ENCODE measurements around the gene UBE2C.
"Not testable (repeated sequence)": the region's sequence is repeated elsewhere in the genome, so short reads cannot be mapped to it uniquely, and the experiment has no call there.

The UBE2C gene

GRCh38 chr20:45812157-45813005 is at the start of gene UBE2C:
Gene UBE2C (plus strand): TSS chr20:45812644. CDS start chr20:45812696, 52 bp downstream.
- peak; percentile 94 for FAIRE-seq
- DNase-seq (ENCODE audit: low spot score) = peak; percentile 99

GRCh38 chr20:45764618-45765282 is 47.7 kb upstream of the UBE2C start:
- not testable (repeated sequence) for DNase-seq (ENCODE audit: low spot score); FAIRE-seq

GRCh38 chr20:45765307-45765875 is 47.1 kb upstream of the UBE2C start:
- DNase-seq (ENCODE audit: low spot score) = no peak
- FAIRE-seq = no peak

- DNase-seq (ENCODE audit: low spot score) (no peak), FAIRE-seq (no peak)
Measured at GRCh38 chr20:45765980-45766379, 46.5 kb upstream of the UBE2C start.

GRCh38 chr20:45768479-45768878 is 44.0 kb upstream of the UBE2C start:
- DNase-seq (ENCODE audit: low spot score) (no peak), FAIRE-seq (no peak)

GRCh38 chr20:45771182-45771759 is 41.2 kb upstream of the UBE2C start:
- DNase-seq (ENCODE audit: low spot score) (peak; percentile 69), FAIRE-seq (peak; percentile 73)

- no peak for DNase-seq (ENCODE audit: low spot score)
- no peak for FAIRE-seq
Measured at GRCh38 chr20:45772693-45773092, 39.8 kb upstream of the UBE2C start.

- DNase-seq (ENCODE audit: low spot score) = no peak
- no peak for FAIRE-seq
Measured at GRCh38 chr20:45774945-45775344, 37.5 kb upstream of the UBE2C start.

- no peak for FAIRE-seq
- DNase-seq (ENCODE audit: low spot score) = no peak
Measured at GRCh38 chr20:45775411-45775810, 37.0 kb upstream of the UBE2C start.

- no peak for DNase-seq (ENCODE audit: low spot score)
- no peak for FAIRE-seq
Measured at GRCh38 chr20:45776931-45777330, 35.5 kb upstream of the UBE2C start.

GRCh38 chr20:45779011-45779915 is 33.2 kb upstream of the UBE2C start:
- DNase-seq (ENCODE audit: low spot score) (peak; percentile 99), FAIRE-seq (peak; percentile 97)

GRCh38 chr20:45780159-45780558 is 32.3 kb upstream of the UBE2C start:
- no peak for FAIRE-seq
- DNase-seq (ENCODE audit: low spot score) = no peak

GRCh38 chr20:45781391-45781931 is 31.0 kb upstream of the UBE2C start:
- peak; percentile 96 for DNase-seq (ENCODE audit: low spot score)
- peak; percentile 88 for FAIRE-seq

GRCh38 chr20:45782890-45783289 is 29.6 kb upstream of the UBE2C start:
- peak; percentile 64 for DNase-seq (ENCODE audit: low spot score)
- FAIRE-seq = no peak

- FAIRE-seq (no peak), DNase-seq (ENCODE audit: low spot score) (no peak)
Measured at GRCh38 chr20:45783656-45784294, 28.7 kb upstream of the UBE2C start.

- FAIRE-seq = no peak
- DNase-seq (ENCODE audit: low spot score) = no peak
Measured at GRCh38 chr20:45788351-45788750, 24.1 kb upstream of the UBE2C start.

GRCh38 chr20:45792317-45793118 is 19.9 kb upstream of the UBE2C start:
- DNase-seq (ENCODE audit: low spot score) (no peak), FAIRE-seq (no peak)

- DNase-seq (ENCODE audit: low spot score) (no peak), FAIRE-seq (no peak)
Measured at GRCh38 chr20:45796337-45797065, 15.9 kb upstream of the UBE2C start.

- not testable (repeated sequence) for DNase-seq (ENCODE audit: low spot score); FAIRE-seq
Measured at GRCh38 chr20:45797510-45797909, 14.9 kb upstream of the UBE2C start.
